ENCODE results near the gene PECR.
A peak's percentile ranks its signal among the peaks of the same experiment; 100 is the strongest.
"Not testable (repeated sequence)": the region's sequence is repeated elsewhere in the genome, so short reads cannot be mapped to it uniquely, and the experiment has no call there.

Gene PECR

GRCh38 chr2:216003876-216004696, 77.5 kb downstream of the PECR start:
- Histone ChIP-seq H3K9ac (ENCODE audit: insufficient read length) (no peak overlapping the region), H3K27ac (no peak overlapping the region), H3K4me3 (no peak overlapping the region), H3K36me3 (ENCODE audit: insufficient read depth, low read length) (no peaks in the 10 kb centered on the region), H3K9me3 (ENCODE audit: low read depth, low read length) (no peaks in the 10 kb centered on the region)
- no peak for TF ChIP-seq EZH2 (IDR thresholded peaks at IDR 0.05)
- no peak for TF ChIP-seq FOXP2 (optimal IDR thresholded peaks at IDR 0.05; ENCODE audit: control extremely low read depth, extremely low read length, insufficient read depth)
- TF ChIP-seq POLR2AphosphoS5 (IDR thresholded peaks at IDR 0.05; ENCODE audit: borderline replicate concordance, low read depth, low read length): no peak
- DNase-seq (ENCODE audit: low read depth, low spot score): no peak

DNA sequence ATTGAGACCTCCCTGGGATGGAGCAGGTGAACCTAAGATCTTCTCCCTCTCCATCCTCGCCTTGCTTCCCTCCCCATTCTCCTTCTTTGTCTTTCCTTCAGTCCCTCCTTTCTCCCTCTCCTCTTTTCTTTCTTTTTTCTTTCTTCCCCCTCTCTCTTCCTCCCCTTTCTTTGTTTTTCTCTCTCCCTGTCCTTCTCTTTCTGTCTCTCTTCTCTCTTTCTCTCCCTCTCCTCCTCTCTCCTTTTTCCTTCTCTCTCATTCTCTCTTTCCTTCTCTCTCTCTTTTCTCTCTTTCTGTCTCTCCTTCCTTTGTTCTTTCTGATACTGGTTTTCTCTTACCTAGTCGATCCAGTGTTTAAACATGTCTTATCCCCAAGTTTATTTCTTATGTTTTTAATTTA, 78.9 kb downstream of the PECR start:
- Histone ChIP-seq H3K36me3 (ENCODE audit: insufficient read depth, low read length) (no peaks in the 10 kb centered on the region; the same call in 1 of the 2 replicates), H3K9ac (ENCODE audit: insufficient read length) (no peak overlapping the region), H3K4me3 (no peak overlapping the region), H3K9me3 (ENCODE audit: low read depth, low read length) (no peaks in the 10 kb centered on the region), H3K27ac (no peak overlapping the region; the same call in 1 of the 2 replicates)
- no peak for DNase-seq (ENCODE audit: low read depth, low spot score)
- TF ChIP-seq POLR2AphosphoS5 (IDR thresholded peaks at IDR 0.05; ENCODE audit: borderline replicate concordance, low read depth, low read length): no peak
- no peak for TF ChIP-seq FOXP2 (optimal IDR thresholded peaks at IDR 0.05; ENCODE audit: control extremely low read depth, extremely low read length, insufficient read depth)
- TF ChIP-seq EZH2 (IDR thresholded peaks at IDR 0.05): no peak

DNA sequence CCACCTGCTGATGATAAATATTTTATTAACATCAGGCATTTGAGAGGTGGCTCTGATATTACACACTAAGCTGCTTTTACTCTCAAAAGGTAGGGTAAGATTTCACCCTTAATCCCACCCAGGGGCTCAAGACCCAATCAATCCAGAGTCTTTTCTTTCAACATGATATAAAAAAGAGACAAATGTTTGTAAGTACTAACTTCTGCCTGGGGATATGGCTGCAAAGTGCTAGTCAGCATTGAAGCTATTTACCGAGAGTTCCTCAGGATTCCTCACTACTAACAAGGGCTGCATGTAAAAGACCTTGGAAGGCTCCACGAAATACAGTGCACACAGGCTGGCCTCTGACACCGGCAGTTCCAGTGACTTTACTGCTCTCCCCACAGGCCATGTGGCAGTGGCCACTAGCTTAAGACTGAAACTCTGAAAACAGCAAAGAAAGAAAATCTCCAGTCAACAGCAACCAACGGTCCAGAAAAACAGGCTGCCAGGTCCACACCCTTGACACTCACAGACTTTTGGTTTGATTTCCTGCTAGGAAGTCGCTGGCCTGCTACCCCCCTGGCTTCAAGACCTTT, 79.4 kb downstream of the PECR start:
- H3K9ac ChIP-seq (ENCODE audit: insufficient read length): peak overlapping the region; percentile 48
- H3K9me3 ChIP-seq (ENCODE audit: low read depth, low read length): no peaks in the 10 kb centered on the region
- H3K36me3 ChIP-seq (ENCODE audit: insufficient read depth, low read length): peaks cover 2% of the 10 kb centered on the region; the same call in 1 of the 2 replicates
- no peak for DNase-seq (ENCODE audit: low read depth, low spot score)
- TF ChIP-seq EZH2 (IDR thresholded peaks at IDR 0.05): no peak
- no peak for TF ChIP-seq POLR2AphosphoS5 (IDR thresholded peaks at IDR 0.05; ENCODE audit: borderline replicate concordance, low read depth, low read length)
- no peak for TF ChIP-seq FOXP2 (optimal IDR thresholded peaks at IDR 0.05; ENCODE audit: control extremely low read depth, extremely low read length, insufficient read depth)
- H3K27ac ChIP-seq: peak overlapping the region; percentile 58; the same call in 1 of the 2 replicates
- H3K4me3 ChIP-seq: no peak overlapping the region

DNA sequence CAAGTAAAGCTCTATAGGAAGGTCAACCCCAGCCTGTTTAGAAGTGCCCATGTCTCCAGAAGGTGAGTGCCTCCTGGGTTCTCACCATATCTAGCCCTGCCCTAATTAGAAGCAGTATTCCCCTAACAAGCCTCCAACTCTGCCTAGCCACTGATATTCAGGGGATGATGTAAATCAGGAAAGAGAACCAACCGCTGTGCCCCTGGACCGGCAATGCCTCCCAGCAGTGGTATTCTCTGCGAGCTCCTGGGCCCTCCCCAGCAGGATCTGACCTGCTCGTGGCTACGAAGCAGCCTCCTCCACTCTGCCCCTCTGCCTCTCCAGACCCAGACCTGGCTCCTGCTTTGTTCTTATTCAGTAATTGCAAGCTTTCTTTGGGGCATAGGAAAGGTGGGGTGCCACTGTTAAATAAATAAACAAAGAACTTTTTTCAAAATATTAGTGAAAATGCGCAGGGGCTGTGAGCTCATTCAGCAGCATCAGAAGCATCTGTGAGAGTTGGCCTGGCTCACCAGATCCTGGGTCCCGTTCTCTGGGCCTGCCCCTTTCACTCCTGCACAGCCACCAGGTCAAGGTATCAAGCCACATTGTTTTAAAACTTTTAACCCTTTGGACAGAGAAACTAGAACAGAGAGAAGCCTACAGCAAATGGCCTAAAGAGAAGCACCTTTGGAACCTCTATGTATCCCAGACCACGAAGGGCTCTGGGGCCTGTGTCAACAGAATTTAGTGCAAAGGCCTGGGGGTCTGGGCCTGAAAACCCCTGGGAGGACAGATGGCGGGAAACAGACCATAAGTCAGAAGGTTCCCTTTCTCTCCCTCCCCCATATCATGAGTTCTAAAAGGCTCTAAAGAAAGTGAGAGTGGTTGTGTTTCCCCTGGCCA, 80.2 kb downstream of the PECR start:
- DNase-seq (ENCODE audit: low read depth, low spot score): no peak
- peak overlapping the region; percentile 48 for H3K9ac ChIP-seq (ENCODE audit: insufficient read length)
- peaks cover 6% of the 10 kb centered on the region; the same call in 1 of the 2 replicates for H3K36me3 ChIP-seq (ENCODE audit: insufficient read depth, low read length)
- no peak overlapping the region for H3K4me3 ChIP-seq
- H3K27ac ChIP-seq: peak overlapping the region; percentile 58; the same call in 1 of the 2 replicates
- TF ChIP-seq FOXP2 (optimal IDR thresholded peaks at IDR 0.05; ENCODE audit: control extremely low read depth, extremely low read length, insufficient read depth) (no peak), EZH2 (IDR thresholded peaks at IDR 0.05) (no peak), POLR2AphosphoS5 (IDR thresholded peaks at IDR 0.05; ENCODE audit: borderline replicate concordance, low read depth, low read length) (no peak)
- no peaks in the 10 kb centered on the region for H3K9me3 ChIP-seq (ENCODE audit: low read depth, low read length)

GRCh38 chr2:215998636-215999035, 83.0 kb downstream of the PECR start:
- DNase-seq (ENCODE audit: low read depth, low spot score): no peak
- H3K27ac ChIP-seq: no peak overlapping the region

DNA sequence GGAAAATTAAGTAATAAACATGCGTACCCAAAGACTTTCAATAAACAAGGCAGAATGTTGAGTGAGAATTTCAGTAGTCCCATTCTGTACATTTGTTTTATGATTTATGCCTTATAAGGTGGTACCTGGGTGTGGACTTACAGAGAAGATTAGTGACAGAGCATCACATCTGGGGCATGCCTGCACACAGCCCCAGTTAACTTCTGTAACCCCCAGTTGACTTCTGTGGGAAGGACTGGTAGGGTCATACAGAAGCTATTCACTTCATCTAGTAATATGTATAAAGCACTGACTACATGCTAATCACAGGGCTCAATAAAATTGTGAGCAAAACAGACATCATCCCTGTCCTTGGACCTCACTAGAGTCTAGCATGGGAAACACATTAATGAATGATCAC, 84.4 kb downstream of the PECR start:
- H3K36me3 ChIP-seq (ENCODE audit: insufficient read depth, low read length): peaks cover 23% of the 10 kb centered on the region
- no peak for DNase-seq (ENCODE audit: low read depth, low spot score)
- H3K9me3 ChIP-seq (ENCODE audit: low read depth, low read length): no peaks in the 10 kb centered on the region
- no peak overlapping the region for H3K9ac ChIP-seq (ENCODE audit: insufficient read length)
- H3K27ac ChIP-seq: no peak overlapping the region
- no peak overlapping the region for H3K4me3 ChIP-seq
- no peak for TF ChIP-seq FOXP2 (optimal IDR thresholded peaks at IDR 0.05; ENCODE audit: control extremely low read depth, extremely low read length, insufficient read depth)
- no peak for TF ChIP-seq POLR2AphosphoS5 (IDR thresholded peaks at IDR 0.05; ENCODE audit: borderline replicate concordance, low read depth, low read length)
- TF ChIP-seq EZH2 (IDR thresholded peaks at IDR 0.05): no peak

More at GRCh38 chr2:215998636-215999035, 83.0 kb downstream of the PECR start:
- Histone ChIP-seq H3K9ac (ENCODE audit: insufficient read length) (no peak overlapping the region), H3K9me3 (ENCODE audit: low read depth, low read length) (no peaks in the 10 kb centered on the region), H3K4me3 (no peak overlapping the region), H3K36me3 (ENCODE audit: insufficient read depth, low read length) (peaks cover 23% of the 10 kb centered on the region)
- TF ChIP-seq FOXP2 (optimal IDR thresholded peaks at IDR 0.05; ENCODE audit: control extremely low read depth, extremely low read length, insufficient read depth) (no peak), POLR2AphosphoS5 (IDR thresholded peaks at IDR 0.05; ENCODE audit: borderline replicate concordance, low read depth, low read length) (no peak), EZH2 (IDR thresholded peaks at IDR 0.05) (no peak)

- no peak overlapping the region for H3K4me3 ChIP-seq
- H3K9me3 ChIP-seq (ENCODE audit: low read depth, low read length): no peaks in the 10 kb centered on the region
- TF ChIP-seq POLR2AphosphoS5 (IDR thresholded peaks at IDR 0.05; ENCODE audit: borderline replicate concordance, low read depth, low read length) (no peak), EZH2 (IDR thresholded peaks at IDR 0.05) (no peak), FOXP2 (optimal IDR thresholded peaks at IDR 0.05; ENCODE audit: control extremely low read depth, extremely low read length, insufficient read depth) (no peak)
- peaks cover 23% of the 10 kb centered on the region for H3K36me3 ChIP-seq (ENCODE audit: insufficient read depth, low read length)
- H3K27ac ChIP-seq: no peak overlapping the region
- H3K9ac ChIP-seq (ENCODE audit: insufficient read length): no peak overlapping the region
- DNase-seq (ENCODE audit: low read depth, low spot score): no peak
Observed at GRCh38 chr2:215994911-215995310, 86.7 kb downstream of the PECR start.

DNA sequence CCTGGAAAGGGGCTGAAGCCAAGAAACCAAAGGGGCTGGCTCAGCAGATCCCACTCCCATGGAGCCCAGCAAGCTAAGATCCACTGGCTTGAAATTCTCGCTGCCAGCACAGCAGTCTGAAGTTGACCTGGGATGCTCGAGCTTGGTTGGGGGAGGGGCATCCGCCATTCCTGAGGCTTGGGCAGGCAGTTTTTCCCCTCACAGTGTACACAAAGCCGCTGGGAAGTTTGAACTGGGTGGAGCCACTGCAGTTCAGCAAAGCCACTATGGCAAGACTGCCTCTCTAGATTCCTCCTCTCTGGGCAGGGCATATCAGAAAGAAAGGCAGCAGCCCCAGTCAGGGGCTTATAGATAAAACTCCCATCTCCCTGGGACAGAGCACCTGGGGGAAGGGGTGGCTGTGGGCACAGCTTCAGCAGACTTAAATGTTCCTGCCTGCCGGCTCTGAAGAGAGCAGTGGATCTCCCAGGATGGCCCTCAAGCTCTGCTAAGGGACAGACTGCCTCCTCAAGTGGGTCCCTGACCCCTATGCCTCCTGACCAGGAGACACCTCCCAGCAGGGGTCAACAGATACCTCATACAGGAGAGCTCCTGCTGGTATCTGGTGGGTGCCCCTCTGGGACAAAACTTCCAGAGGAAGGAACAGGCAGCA, 92.9 kb downstream of the PECR start:
- not testable (repeated sequence) for H3K27ac ChIP-seq; DNase-seq (ENCODE audit: low read depth, low spot score)

More for the DNA sequence above, 92.9 kb downstream of the PECR start:
- peaks cover 26% of the 10 kb centered on the region for H3K36me3 ChIP-seq (ENCODE audit: insufficient read depth, low read length)
- not testable (repeated sequence) for H3K9ac ChIP-seq (ENCODE audit: insufficient read length); H3K9me3 ChIP-seq (ENCODE audit: low read depth, low read length); H3K4me3 ChIP-seq
